SK-N-SH (cell line): ENCODE data around the gene LPCAT1. TPM values are rescaled to one million over a fixed set of nuclear protein-coding genes. Genes with fewer than 3 reads are reported as not detected.

ENCODE experiments used
- CTCF ChIA-PET: fragments of 300-600, 350-600 bp; formaldehyde crosslinking; extraction: SDS; loops from one replicate; lab custom pipeline; 2021; lab: Yijun Ruan, JAX
- POLR2A ChIA-PET: fragments of 350-600 bp; sonication (Branson Sonifier 250); formaldehyde crosslinking; extraction: SDS; loops from one replicate; lab custom pipeline; 2020; ENCODE audit warnings: antibody characterized with exemption, inconsistent platforms; lab: Yijun Ruan, JAX
- DNase-seq: peaks from one replicate; pipeline ENCODE4 v3.0.0; 2012
- H2AFZ ChIP-seq: fragments of 200-600 bp; sonication (generic); 2 replicates; pipeline ENCODE4 v1.8.1; 2016; ENCODE audit warnings: antibody characterized with exemption, mild to moderate bottlenecking, low read depth
- H3F3A ChIP-seq: fragments of 200-600 bp; sonication (generic); replicated peaks from 2 replicates; pipeline ENCODE3; 2016; ENCODE audit warnings: antibody characterized with exemption, mild to moderate bottlenecking; ENCODE audit not compliant: insufficient read depth
- H3K27ac ChIP-seq, 2 experiments: fragments of 200-500 bp in 1 of 2; fragments of 200-600 bp in 1 of 2; sonication (Bioruptor generic) in 1 of 2; sonication (generic), shearing (Covaris generic) in 1 of 2; 2 replicates each; pipeline versions ENCODE4 v1.5.1 to v1.6.1; 2014 to 2016; ENCODE audit warnings: low read depth in 2 of 2, inconsistent platforms in 1 of 2, low read length in 1 of 2, mild to moderate bottlenecking in 1 of 2, mixed read lengths in 1 of 2
- H3K27me3 ChIP-seq: fragments of 200-600 bp; sonication (generic), shearing (Covaris generic); 2 replicates; pipeline ENCODE4 v1.6.1; 2016; ENCODE audit warnings: mixed run types; ENCODE audit not compliant: insufficient read depth
- H3K36me3 ChIP-seq, 2 experiments: fragments of 200-500 bp in 1 of 2; fragments of 200-600 bp in 1 of 2; sonication (Bioruptor generic) in 1 of 2; sonication (generic) in 1 of 2; replicated peaks in 1 of 2; 2 replicates each; pipeline versions ENCODE3 to v1.5.1; 2014 to 2016; ENCODE audit warnings: low read length in 1 of 2, mild to moderate bottlenecking in 1 of 2; ENCODE audit not compliant: insufficient read depth in 2 of 2, control insufficient read depth in 1 of 2
- H3K4me1 ChIP-seq, 2 experiments: fragments of 200-500 bp in 1 of 2; fragments of 200-600 bp in 1 of 2; sonication (Bioruptor generic) in 1 of 2; sonication (generic), shearing (Covaris generic) in 1 of 2; 2 replicates each; pipeline versions ENCODE4 v1.5.1 to v1.6.1; 2014 to 2016; ENCODE audit warnings: low read depth in 1 of 2, low read length in 1 of 2, mixed run types in 1 of 2; ENCODE audit not compliant: insufficient read depth in 2 of 2, control insufficient read depth in 1 of 2
- H3K4me2 ChIP-seq: fragments of 200-600 bp; sonication (generic), shearing (Covaris generic); 2 replicates; pipeline ENCODE4 v1.6.1; 2017; ENCODE audit warnings: mixed run types
- H3K4me3 ChIP-seq, 2 experiments: fragments of 200-500 bp in 1 of 2; fragments of 200-600 bp in 1 of 2; sonication (Bioruptor generic) in 1 of 2; sonication (generic), shearing (Covaris generic) in 1 of 2; 2 replicates each; pipeline versions ENCODE4 v1.5.1 to v1.8.1; 2014 to 2016; ENCODE audit warnings: low read depth in 2 of 2, inconsistent platforms in 1 of 2, low read length in 1 of 2, mild to moderate bottlenecking in 1 of 2, mixed read lengths in 1 of 2, moderate library complexity in 1 of 2
- H3K79me2 ChIP-seq: fragments of 200-600 bp; sonication (generic); 2 replicates; pipeline ENCODE4 v1.8.1; 2017; ENCODE audit warnings: mild to moderate bottlenecking; ENCODE audit not compliant: insufficient read depth
- H3K9ac ChIP-seq: fragments of 200-600 bp; sonication (generic); 2 replicates; pipeline ENCODE4 v1.6.1; 2017; ENCODE audit warnings: mixed run types
- H3K9me2 ChIP-seq: fragments of 200-600 bp; sonication (generic); 2 replicates; pipeline ENCODE4 v1.6.1; 2017; ENCODE audit warnings: mixed run types
- H3K9me3 ChIP-seq: fragments of 200-600 bp; sonication (generic); 2 replicates; pipeline ENCODE4 v1.6.1; 2017; ENCODE audit warnings: mixed run types, mild to moderate bottlenecking, moderate library complexity
- H4K20me1 ChIP-seq: fragments of 200-600 bp; sonication (generic); 2 replicates; pipeline ENCODE4 v1.6.1; 2017; ENCODE audit warnings: mild to moderate bottlenecking, mixed run types; ENCODE audit not compliant: insufficient read depth
- ELF1 ChIP-seq: IDR thresholded peaks from 2 replicates; pipeline ENCODE4 v1.4.0; 2012
- EP300 ChIP-seq, 2 experiments: IDR thresholded peaks; 2 replicates each; pipeline versions ENCODE4 v1.4.0 to v1.6.1; 2012; ENCODE audit warnings: borderline replicate concordance in 1 of 2, low read depth in 1 of 2, low read length in 1 of 2
- EZH2phosphoT487 ChIP-seq: fragments of 200-600 bp; sonication (generic); IDR thresholded peaks from 2 replicates; pipeline ENCODE4 v1.6.1; 2017; ENCODE audit warnings: low read depth, mixed run types, mild to moderate bottlenecking, antibody characterized with exemption, moderate library complexity, borderline replicate concordance
- FOXJ3 ChIP-seq: sonication (generic); formaldehyde crosslinking; IDR thresholded peaks from 2 replicates; pipeline ENCODE4 v1.5.1; 2020; ENCODE audit warnings: mild to moderate bottlenecking, missing genetic modification reagents
- FOXM1 ChIP-seq: IDR thresholded peaks from 2 replicates; pipeline ENCODE4 v1.4.0; 2012; ENCODE audit warnings: low read depth, mild to moderate bottlenecking
- GATA2 ChIP-seq: sonication (generic); formaldehyde crosslinking; IDR thresholded peaks from 2 replicates; pipeline ENCODE4 v1.5.0; 2020; ENCODE audit warnings: mild to moderate bottlenecking, missing genetic modification reagents
- NRF1 ChIP-seq: IDR thresholded peaks from 2 replicates; pipeline ENCODE4 v1.6.1; 2012; ENCODE audit warnings: low read depth, mild to moderate bottlenecking, low read length
- RCOR1 ChIP-seq: fragments of 150-350 bp; IDR thresholded peaks from 2 replicates; pipeline ENCODE4 v1.6.1; 2017; ENCODE audit warnings: antibody characterized with exemption, low read length
- RXRA ChIP-seq: IDR thresholded peaks from 2 replicates; pipeline ENCODE4 v1.4.0; 2012; ENCODE audit warnings: low read depth, mild to moderate bottlenecking, borderline replicate concordance
- SMC3 ChIP-seq: IDR thresholded peaks from 2 replicates; pipeline ENCODE4 v1.6.1; 2012; ENCODE audit warnings: low read depth, low read length, improper control_type of control experiment
- TEAD4 ChIP-seq: IDR thresholded peaks from 2 replicates; pipeline ENCODE4 v1.4.0; 2012; ENCODE audit warnings: mild to moderate bottlenecking, borderline replicate concordance; ENCODE audit not compliant: insufficient read depth
- YY1 ChIP-seq: IDR thresholded peaks from 2 replicates; pipeline ENCODE4 v1.4.0; 2012; ENCODE audit warnings: low read depth, mild to moderate bottlenecking
- WGBS: methylation state at CpG from one replicate; pipeline ENCODE4 v1.1.6; 2017; ENCODE audit warnings: low lambda C conversion rate; 5-methylcytosine and 5-hydroxymethylcytosine counted together
- polyA plus RNA-seq, 3 experiments: library from polyadenylated mRNA; depleted of rRNA; stranded (reverse); fragments of >200 nt; gene quantifications; 2 replicates each; pipeline ENCODE4 v1.2.3, GENCODE V29; 2012
- TF ChIP-seq, protein P1 (sequence below): IDR thresholded peaks from 2 replicates; pipeline ENCODE4 v1.4.0; 2012; ENCODE audit warnings: low read depth, borderline replicate concordance
- TF ChIP-seq, protein P2 (sequence below): fragments of 200-600 bp; sonication (generic); IDR thresholded peaks from 2 replicates; pipeline ENCODE4 v1.6.1; 2017; ENCODE audit warnings: antibody characterized with exemption, mild to moderate bottlenecking, moderate library complexity
- TF ChIP-seq, protein P3 (sequence below): IDR thresholded peaks from 2 replicates; pipeline ENCODE4 v1.4.0; 2012; ENCODE audit warnings: low read depth
- TF ChIP-seq, protein P4 (sequence below): IDR thresholded peaks from 2 replicates; pipeline ENCODE4; 2012

Gene LPCAT1
- polyA plus RNA-seq, 1 of the 3 experiments (the other 2 are of a cell fraction), result 42.3 TPM

DNA sequence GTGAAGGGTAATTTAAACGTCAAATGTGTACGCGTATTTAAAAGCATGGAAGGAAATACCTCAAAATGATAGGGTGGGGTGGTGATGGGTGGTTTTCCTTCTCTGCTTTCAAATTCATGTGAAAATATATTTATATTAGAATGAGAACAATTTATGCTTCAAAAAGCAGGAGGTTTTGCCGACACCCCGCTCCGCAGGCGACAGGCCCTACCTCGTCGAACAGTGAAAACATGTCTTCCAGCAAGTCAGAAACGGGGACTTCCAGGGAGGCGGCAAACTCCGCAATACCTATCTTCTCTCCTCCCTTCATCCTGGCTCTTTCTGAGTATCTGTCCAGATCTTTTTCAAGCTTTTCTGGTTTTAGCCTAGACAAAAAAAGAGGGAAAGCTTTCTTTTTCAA, 50.0 kb downstream of the LPCAT1 start (continued):
- TF ChIP-seq, protein P1, sequence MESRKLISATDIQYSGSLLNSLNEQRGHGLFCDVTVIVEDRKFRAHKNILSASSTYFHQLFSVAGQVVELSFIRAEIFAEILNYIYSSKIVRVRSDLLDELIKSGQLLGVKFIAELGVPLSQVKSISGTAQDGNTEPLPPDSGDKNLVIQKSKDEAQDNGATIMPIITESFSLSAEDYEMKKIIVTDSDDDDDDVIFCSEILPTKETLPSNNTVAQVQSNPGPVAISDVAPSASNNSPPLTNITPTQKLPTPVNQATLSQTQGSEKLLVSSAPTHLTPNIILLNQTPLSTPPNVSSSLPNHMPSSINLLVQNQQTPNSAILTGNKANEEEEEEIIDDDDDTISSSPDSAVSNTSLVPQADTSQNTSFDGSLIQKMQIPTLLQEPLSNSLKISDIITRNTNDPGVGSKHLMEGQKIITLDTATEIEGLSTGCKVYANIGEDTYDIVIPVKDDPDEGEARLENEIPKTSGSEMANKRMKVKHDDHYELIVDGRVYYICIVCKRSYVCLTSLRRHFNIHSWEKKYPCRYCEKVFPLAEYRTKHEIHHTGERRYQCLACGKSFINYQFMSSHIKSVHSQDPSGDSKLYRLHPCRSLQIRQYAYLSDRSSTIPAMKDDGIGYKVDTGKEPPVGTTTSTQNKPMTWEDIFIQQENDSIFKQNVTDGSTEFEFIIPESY, result no peak
- no peak for TF ChIP-seq RXRA
- no peak for TF ChIP-seq EP300 (IDR thresholded peaks at IDR 0.05; ENCODE audit: borderline replicate concordance in 1 of 2, low read depth in 1 of 2, low read length in 1 of 2)
- no peak for TF ChIP-seq RCOR1

DNA sequence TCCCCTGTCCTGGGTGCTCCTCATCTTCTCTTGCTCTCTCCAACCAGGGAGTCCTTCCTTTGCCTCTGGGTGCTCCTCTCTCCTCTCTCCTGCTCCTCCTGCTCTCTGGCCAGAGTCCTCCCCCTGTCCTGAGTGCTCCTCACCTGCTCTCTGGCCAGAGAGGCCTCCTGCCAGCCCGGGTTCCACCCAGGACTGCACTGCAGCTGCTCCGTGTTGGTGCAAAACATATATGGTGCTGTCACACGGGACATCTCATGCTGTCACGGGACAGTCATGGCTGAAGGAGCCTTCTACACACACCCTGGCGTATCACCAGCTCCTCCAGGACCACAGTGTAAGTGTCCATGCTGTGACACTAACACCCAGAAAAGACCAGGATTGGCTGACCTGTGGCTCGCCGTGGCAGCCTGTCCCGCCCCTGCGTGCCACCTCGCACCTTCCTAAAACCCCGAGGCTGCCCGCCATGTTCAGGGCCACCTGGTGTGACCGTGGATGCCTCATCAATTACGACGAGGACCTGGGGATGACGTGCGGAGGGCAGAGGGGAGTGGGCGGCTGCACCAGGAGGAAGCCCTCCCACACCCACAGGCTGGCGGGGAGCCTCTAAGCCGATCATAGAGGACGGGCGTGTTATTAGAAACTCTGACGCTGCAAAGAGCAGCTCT, 50.7 kb downstream of the LPCAT1 start:
- no peaks in the 10 kb centered on the region for H3K79me2 ChIP-seq
- 97% methylated on average over 13 of the region's 23 CpGs for WGBS
- H3K4me1 ChIP-seq, result peaks cover 0 to 8% of the 10 kb centered on the region in 2 experiments; a peak in 1 of 4 replicates
- H4K20me1 ChIP-seq, result 0 out of 2 replicates have a peak, but pooled peaks cover 8% of the 10 kb centered on the region
- H3K4me2 ChIP-seq, result no peak overlapping the region
- peaks cover 10% of the 10 kb centered on the region for H3F3A ChIP-seq
- no peaks in the 10 kb centered on the region for H3K9me2 ChIP-seq
- no peaks in the 10 kb centered on the region for H3K9me3 ChIP-seq
- no peak overlapping the region for H2AFZ ChIP-seq
- no peak overlapping the region for H3K9ac ChIP-seq
- POLR2A ChIA-PET, result no interaction called here
- H3K4me3 ChIP-seq, result no peak overlapping the region
- no peak overlapping the region for H3K27ac ChIP-seq
- CTCF ChIA-PET, result no interaction called here
- DNase-seq, result no peak
- peaks cover 5 to 47% of the 10 kb centered on the region in 2 experiments for H3K36me3 ChIP-seq
- TF ChIP-seq, protein P2, sequence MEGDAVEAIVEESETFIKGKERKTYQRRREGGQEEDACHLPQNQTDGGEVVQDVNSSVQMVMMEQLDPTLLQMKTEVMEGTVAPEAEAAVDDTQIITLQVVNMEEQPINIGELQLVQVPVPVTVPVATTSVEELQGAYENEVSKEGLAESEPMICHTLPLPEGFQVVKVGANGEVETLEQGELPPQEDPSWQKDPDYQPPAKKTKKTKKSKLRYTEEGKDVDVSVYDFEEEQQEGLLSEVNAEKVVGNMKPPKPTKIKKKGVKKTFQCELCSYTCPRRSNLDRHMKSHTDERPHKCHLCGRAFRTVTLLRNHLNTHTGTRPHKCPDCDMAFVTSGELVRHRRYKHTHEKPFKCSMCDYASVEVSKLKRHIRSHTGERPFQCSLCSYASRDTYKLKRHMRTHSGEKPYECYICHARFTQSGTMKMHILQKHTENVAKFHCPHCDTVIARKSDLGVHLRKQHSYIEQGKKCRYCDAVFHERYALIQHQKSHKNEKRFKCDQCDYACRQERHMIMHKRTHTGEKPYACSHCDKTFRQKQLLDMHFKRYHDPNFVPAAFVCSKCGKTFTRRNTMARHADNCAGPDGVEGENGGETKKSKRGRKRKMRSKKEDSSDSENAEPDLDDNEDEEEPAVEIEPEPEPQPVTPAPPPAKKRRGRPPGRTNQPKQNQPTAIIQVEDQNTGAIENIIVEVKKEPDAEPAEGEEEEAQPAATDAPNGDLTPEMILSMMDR, result no peak
- no peak for TF ChIP-seq GATA2 (CRISPR knock-in tag)
- TF ChIP-seq NRF1, result no peak
- TF ChIP-seq EZH2phosphoT487, result no peak
- no peak for TF ChIP-seq ELF1
- no peak for TF ChIP-seq TEAD4
- TF ChIP-seq, protein P3, sequence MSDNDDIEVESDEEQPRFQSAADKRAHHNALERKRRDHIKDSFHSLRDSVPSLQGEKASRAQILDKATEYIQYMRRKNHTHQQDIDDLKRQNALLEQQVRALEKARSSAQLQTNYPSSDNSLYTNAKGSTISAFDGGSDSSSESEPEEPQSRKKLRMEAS, result no peak
- TF ChIP-seq YY1, result no peak
- no peak for TF ChIP-seq FOXJ3 (CRISPR knock-in tag)
- TF ChIP-seq, protein P4, sequence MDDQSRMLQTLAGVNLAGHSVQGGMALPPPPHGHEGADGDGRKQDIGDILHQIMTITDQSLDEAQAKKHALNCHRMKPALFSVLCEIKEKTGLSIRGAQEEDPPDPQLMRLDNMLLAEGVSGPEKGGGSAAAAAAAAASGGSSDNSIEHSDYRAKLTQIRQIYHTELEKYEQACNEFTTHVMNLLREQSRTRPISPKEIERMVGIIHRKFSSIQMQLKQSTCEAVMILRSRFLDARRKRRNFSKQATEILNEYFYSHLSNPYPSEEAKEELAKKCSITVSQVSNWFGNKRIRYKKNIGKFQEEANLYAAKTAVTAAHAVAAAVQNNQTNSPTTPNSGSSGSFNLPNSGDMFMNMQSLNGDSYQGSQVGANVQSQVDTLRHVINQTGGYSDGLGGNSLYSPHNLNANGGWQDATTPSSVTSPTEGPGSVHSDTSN, result no peak
- no peak for TF ChIP-seq FOXM1
- TF ChIP-seq SMC3, result no peak
- H3K27me3 ChIP-seq, result no peaks in the 10 kb centered on the region
